Measurements from ENCODE around the gene PRRX1. TPM values are rescaled to one million over a fixed set of nuclear protein-coding genes. Genes with fewer than 3 reads are reported as not detected.

PRRX1 gene
- total RNA-seq, 8 experiments from 2014 or later = 0.11 to 93.4 (median 1.00) TPM

- H3K4me1 ChIP-seq (replicated peaks in 1 of 2) = no peaks in the 10 kb centered on the region
- ATAC-seq (replicated peaks in 6 of 8) = no peak
- WGBS, 10 experiments = 19 to 88% (median 57%) methylated on average over 1 to 3 of the region's 3 CpGs; no CpG with 5 or more reads in 3 of the 10 experiments
- in situ Hi-C loops (cut with MboI; ENCODE audit: low pct_unique_long_range_greater_than_20kb in 2 of 9, low sequenced_read_pairs in 9 of 9, unreplicated experiment in 9 of 9) = loop anchor here in 2 of 9 experiments (25.0 kb wide), 1 partner anchor 207 kb away; no protein-coding TSS in a partner anchor
- H3K4me3 ChIP-seq = no peak overlapping the region
- no peak overlapping the region for H3K27ac ChIP-seq
These were observed 16.5 kb downstream of the PRRX1 start for GRCh38 chr1:170680428-170680827.

GRCh38 chr1:170682169-170682568 lies 18.2 kb downstream of the PRRX1 start:
- Histone ChIP-seq H3K4me1 (replicated peaks in 1 of 2) (no peaks in the 10 kb centered on the region), H3K27ac (no peak overlapping the region), H3K4me3 (no peak overlapping the region)
- no peak for ATAC-seq (replicated peaks in 6 of 8)
- in situ Hi-C loops (cut with MboI; ENCODE audit: low pct_unique_long_range_greater_than_20kb in 2 of 9, low sequenced_read_pairs in 9 of 9, unreplicated experiment in 9 of 9) = loop anchor here in 2 of 9 experiments (25.0 kb wide), 1 partner anchor 205 kb away; no protein-coding TSS in a partner anchor
- 60 to 100% (median 88%) methylated on average over 1 of the region's 1 CpG; no CpG with 5 or more reads in 5 of the 10 experiments for WGBS, 10 experiments

- Histone ChIP-seq H3K27ac (no peak overlapping the region), H3K4me3 (no peak overlapping the region), H3K4me1 (replicated peaks in 1 of 2) (no peaks in the 10 kb centered on the region)
- in situ Hi-C loops (cut with MboI; ENCODE audit: low pct_unique_long_range_greater_than_20kb in 2 of 9, low sequenced_read_pairs in 9 of 9, unreplicated experiment in 9 of 9) = loop anchor here in 2 of 9 experiments (25.0 kb wide), 1 partner anchor 204 kb away; no protein-coding TSS in a partner anchor
- ATAC-seq (replicated peaks in 6 of 8) = no peak
- 40 to 100% (median 67%) methylated on average over 1 of the region's 1 CpG; no CpG with 5 or more reads in 5 of the 10 experiments for WGBS, 10 experiments
These were observed 18.9 kb downstream of the PRRX1 start for GRCh38 chr1:170682809-170683208.

GRCh38 chr1:170685166-170685565 lies 21.2 kb downstream of the PRRX1 start:
- Histone ChIP-seq H3K4me1 (replicated peaks in 1 of 2) (no peaks in the 10 kb centered on the region), H3K27ac (no peak overlapping the region), H3K4me3 (no peak overlapping the region)
- in situ Hi-C loops (cut with MboI; ENCODE audit: low pct_unique_long_range_greater_than_20kb in 2 of 9, low sequenced_read_pairs in 9 of 9, unreplicated experiment in 9 of 9) = loop anchor here in 2 of 9 experiments (25.0 kb wide), 1 partner anchor 202 kb away; no protein-coding TSS in a partner anchor
- 20 to 100% (median 87%) methylated on average over 2 to 4 of the region's 4 CpGs; no CpG with 5 or more reads in 1 of the 10 experiments for WGBS, 10 experiments
- peak in 2 of 8 experiments; percentile 61 to 75 for ATAC-seq (replicated peaks in 6 of 8)

- in situ Hi-C loops (cut with MboI; ENCODE audit: low pct_unique_long_range_greater_than_20kb in 2 of 9, low sequenced_read_pairs in 9 of 9, unreplicated experiment in 9 of 9) = loop anchor here in 2 of 9 experiments (25.0 kb wide), 1 partner anchor 201 kb away; no protein-coding TSS in a partner anchor
- Histone ChIP-seq H3K27ac (no peak overlapping the region), H3K4me3 (no peak overlapping the region), H3K4me1 (replicated peaks in 1 of 2) (no peaks in the 10 kb centered on the region)
- 72 to 90% (median 87%) methylated on average over 1 to 8 of the region's 8 CpGs; no CpG with 5 or more reads in 1 of the 10 experiments for WGBS, 10 experiments
- no peak for ATAC-seq (replicated peaks in 6 of 8)
These were observed 22.4 kb downstream of the PRRX1 start for GRCh38 chr1:170686291-170686690.

- Histone ChIP-seq H3K4me1 (replicated peaks in 1 of 2) (no peaks in the 10 kb centered on the region), H3K27ac (no peak overlapping the region), H3K4me3 (no peak overlapping the region)
- in situ Hi-C loops (cut with MboI; ENCODE audit: low pct_unique_long_range_greater_than_20kb in 2 of 9, low sequenced_read_pairs in 9 of 9, unreplicated experiment in 9 of 9) = loop anchor here in 2 of 9 experiments (25.0 kb wide), 1 partner anchor 200 kb away; no protein-coding TSS in a partner anchor
- no peak for ATAC-seq (replicated peaks in 6 of 8)
- WGBS, 10 experiments = 62 to 100% (median 83%) methylated on average over 2 to 4 of the region's 4 CpGs
These were observed 23.7 kb downstream of the PRRX1 start for GRCh38 chr1:170687621-170688020.

GRCh38 chr1:170691258-170691657 lies 27.3 kb downstream of the PRRX1 start:
- Histone ChIP-seq H3K4me3 (no peak overlapping the region), H3K27ac (no peak overlapping the region), H3K4me1 (replicated peaks in 1 of 2) (peaks cover 7 to 9% of the 10 kb centered on the region in 2 donors)
- in situ Hi-C loops (cut with MboI; ENCODE audit: low pct_unique_long_range_greater_than_20kb in 2 of 9, low sequenced_read_pairs in 9 of 9, unreplicated experiment in 9 of 9) = loop anchor here in 2 of 9 experiments (25.0 kb wide), 1 partner anchor 196 kb away; no protein-coding TSS in a partner anchor
- no peak for ATAC-seq (replicated peaks in 6 of 8)

- in situ Hi-C loops (cut with MboI; ENCODE audit: low pct_unique_long_range_greater_than_20kb in 2 of 9, low sequenced_read_pairs in 9 of 9, unreplicated experiment in 9 of 9) = loop anchor here in 2 of 9 experiments (25.0 kb wide), 1 partner anchor 194 kb away; no protein-coding TSS in a partner anchor
These were observed 29.1 kb downstream of the PRRX1 start for GRCh38 chr1:170692866-170693575.

GRCh38 chr1:170694172-170694926 lies 30.4 kb downstream of the PRRX1 start:
- in situ Hi-C loops (cut with MboI; ENCODE audit: low pct_unique_long_range_greater_than_20kb in 2 of 9, low sequenced_read_pairs in 9 of 9, unreplicated experiment in 9 of 9) = loop anchor here in 2 of 9 experiments (25.0 kb wide), 1 partner anchor 193 kb away; no protein-coding TSS in a partner anchor
- ATAC-seq (replicated peaks in 6 of 8) = peak in 1 of 8 experiments; percentile 77
- no peak overlapping the region for H3K4me3 ChIP-seq
- no peak overlapping the region for H3K27ac ChIP-seq
- WGBS, 10 experiments = 0 to 93% (median 84%) methylated on average over 4 to 6 of the region's 6 CpGs
- peaks cover 13 to 19% of the 10 kb centered on the region in 2 donors for H3K4me1 ChIP-seq (replicated peaks in 1 of 2)

More at GRCh38 chr1:170692866-170693575, 29.1 kb downstream of the PRRX1 start:
- WGBS, 10 experiments = 0 to 92% (median 62%) methylated on average over 1 to 2 of the region's 2 CpGs; no CpG with 5 or more reads in 1 of the 10 experiments
- peak in 6 of 8 experiments; percentile 34 to 87 (median 54) for ATAC-seq (replicated peaks in 6 of 8)
- H3K27ac ChIP-seq = no peak overlapping the region
- peaks cover 7 to 9% of the 10 kb centered on the region in 2 donors for H3K4me1 ChIP-seq (replicated peaks in 1 of 2)
- H3K4me3 ChIP-seq = no peak overlapping the region

GRCh38 chr1:170695955-170696590 lies 32.1 kb downstream of the PRRX1 start:
- 58 to 96% (median 79%) methylated on average over 2 to 6 of the region's 6 CpGs; no CpG with 5 or more reads in 1 of the 10 experiments for WGBS, 10 experiments
- in situ Hi-C loops (cut with MboI; ENCODE audit: low pct_unique_long_range_greater_than_20kb in 2 of 9, low sequenced_read_pairs in 9 of 9, unreplicated experiment in 9 of 9) = loop anchor here in 2 of 9 experiments (25.0 kb wide), 1 partner anchor 191 kb away; no protein-coding TSS in a partner anchor
- ATAC-seq (replicated peaks in 6 of 8) = no peak
- Histone ChIP-seq H3K4me3 (no peak overlapping the region), H3K4me1 (replicated peaks in 1 of 2) (peaks cover 17 to 21% of the 10 kb centered on the region in 2 donors), H3K27ac (no peak overlapping the region)

- no peak for ATAC-seq (replicated peaks in 6 of 8)
- H3K4me1 ChIP-seq (replicated peaks in 1 of 2) = peaks cover 17 to 21% of the 10 kb centered on the region in 2 donors
- in situ Hi-C loops (cut with MboI; ENCODE audit: low pct_unique_long_range_greater_than_20kb in 2 of 9, low sequenced_read_pairs in 9 of 9, unreplicated experiment in 9 of 9) = loop anchor here in 2 of 9 experiments (25.0 kb wide), 1 partner anchor 191 kb away; no protein-coding TSS in a partner anchor
- no peak overlapping the region for H3K4me3 ChIP-seq
- H3K27ac ChIP-seq = no peak overlapping the region
- WGBS, 10 experiments = 17 to 90% (median 85%) methylated on average over 1 to 6 of the region's 6 CpGs; no CpG with 5 or more reads in 1 of the 10 experiments
These were observed 32.8 kb downstream of the PRRX1 start for GRCh38 chr1:170696591-170697290.

- no peak for ATAC-seq (replicated peaks in 6 of 8)
- Histone ChIP-seq H3K4me3 (no peak overlapping the region), H3K27ac (no peak overlapping the region), H3K4me1 (replicated peaks in 1 of 2) (peaks cover 17 to 21% of the 10 kb centered on the region in 2 donors)
- in situ Hi-C loops (cut with MboI; ENCODE audit: low pct_unique_long_range_greater_than_20kb in 2 of 9, low sequenced_read_pairs in 9 of 9, unreplicated experiment in 9 of 9) = loop anchor here in 2 of 9 experiments (25.0 kb wide), 1 partner anchor 190 kb away; no protein-coding TSS in a partner anchor
These were observed 33.4 kb downstream of the PRRX1 start for GRCh38 chr1:170697316-170697715.
